ENCODE measurements around the gene TXNDC16. TPM values are rescaled to one million over a fixed set of nuclear protein-coding genes. Genes with fewer than 3 reads are reported as not detected.

The TXNDC16 gene
- total and polyA plus RNA-seq, 2 donors (not counting 3 experiments of a cell fraction or from before 2014, with no cell fraction given), result 2.3 to 4.5 TPM

DNA sequence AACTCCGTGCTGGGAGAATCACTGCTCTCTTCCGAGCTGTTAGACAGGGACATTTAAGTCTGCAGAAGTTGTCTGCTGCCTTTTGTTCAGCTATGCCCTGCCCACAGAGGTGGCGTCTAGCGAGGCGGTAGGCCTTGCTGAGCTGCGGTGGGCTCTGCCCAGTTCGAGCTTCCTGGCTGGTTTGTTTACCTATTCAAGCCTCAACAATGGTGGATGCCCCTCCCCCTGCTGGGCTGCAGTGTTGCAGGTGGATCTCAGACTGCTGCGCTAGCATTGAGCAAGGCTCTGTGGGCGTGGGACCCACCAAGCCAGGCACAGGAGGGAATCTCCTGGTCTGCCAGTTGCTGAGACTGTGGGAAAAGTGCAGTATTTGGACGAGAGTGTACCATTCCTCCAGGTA is 44.0 kb upstream of the TXNDC16 start:
- intact Hi-C loops (cut with micrococcal nuclease), result no loop called here
- POLR2A ChIA-PET, result no interaction called here
- Histone ChIP-seq H3K9me1 (replicated peaks; ENCODE audit: control insufficient read depth, extremely low read depth, insufficient read depth, low read length) (no peaks in the 10 kb centered on the region), H2AFZ (ENCODE audit: low read depth, low read length) (no peak overlapping the region), H3K4me2 (ENCODE audit: insufficient read depth, low read length) (no peak overlapping the region), H3K4me3 (replicated peaks in 1 of 3; ENCODE audit: insufficient read depth in 1 of 3, low read depth in 1 of 3, low read length in 3 of 3) (no peak overlapping the region), H3K4me1 (ENCODE audit: control insufficient read depth, extremely low read depth, insufficient read depth, low read length) (no peaks in the 10 kb centered on the region), H3K36me3 (ENCODE audit: control insufficient read depth in 2 of 2, extremely low read depth in 1 of 2, insufficient read depth in 2 of 2, low read length in 2 of 2) (no peaks in the 10 kb centered on the region), H3K27me3 (ENCODE audit: control insufficient read depth in 2 of 2, insufficient read depth in 2 of 2, low read length in 2 of 2) (no peaks in the 10 kb centered on the region), H3K9ac (replicated peaks; ENCODE audit: extremely low read depth, insufficient read depth, low read length) (no peak overlapping the region), H3K27ac (ENCODE audit: insufficient read depth, low read depth, low read length) (no peak overlapping the region), H3K9me3 (replicated peaks; ENCODE audit: control insufficient read depth, insufficient read depth, low read length) (no peaks in the 10 kb centered on the region), H4K20me1 (replicated peaks; ENCODE audit: control insufficient read depth, extremely low read depth, insufficient read depth, low read length) (no peaks in the 10 kb centered on the region), H3K79me2 (ENCODE audit: control insufficient read depth, insufficient read depth, low read length) (no peaks in the 10 kb centered on the region)
- DNase-seq (ENCODE audit: low read depth, low spot score), result no peak
- TF ChIP-seq POLR2A (IDR thresholded peaks at IDR 0.05; ENCODE audit: low read depth, low read length), result no peak
- TF ChIP-seq GATA2 (IDR thresholded peaks at IDR 0.05; ENCODE audit: insufficient read depth, insufficient read length, low read depth, low read length), result no peak
- no peak for TF ChIP-seq JUN (IDR thresholded peaks at IDR 0.05; ENCODE audit: borderline replicate concordance, insufficient read depth, insufficient read length, low read depth)
- no peak for TF ChIP-seq FOS (IDR thresholded peaks at IDR 0.05; ENCODE audit: borderline replicate concordance, insufficient read depth, low read length)
- dilution Hi-C loops (cut with MboI; ENCODE audit: extremely low pct_ligation_motif_present, low sequenced_read_pairs), result no loop called here
- CTCF ChIA-PET, result no interaction called here
- no TSS peak for BruUV-seq (replicated peaks)
- FAIRE-seq, result no peak

- Histone ChIP-seq H3K36me3 (ENCODE audit: control insufficient read depth in 2 of 2, extremely low read depth in 1 of 2, insufficient read depth in 2 of 2, low read length in 2 of 2) (no peaks in the 10 kb centered on the region), H3K4me2 (ENCODE audit: insufficient read depth, low read length) (no peak overlapping the region), H2AFZ (ENCODE audit: low read depth, low read length) (no peak overlapping the region), H3K79me2 (ENCODE audit: control insufficient read depth, insufficient read depth, low read length) (no peaks in the 10 kb centered on the region), H4K20me1 (replicated peaks; ENCODE audit: control insufficient read depth, extremely low read depth, insufficient read depth, low read length) (no peaks in the 10 kb centered on the region), H3K4me1 (ENCODE audit: control insufficient read depth, extremely low read depth, insufficient read depth, low read length) (no peaks in the 10 kb centered on the region), H3K9me1 (replicated peaks; ENCODE audit: control insufficient read depth, extremely low read depth, insufficient read depth, low read length) (no peaks in the 10 kb centered on the region), H3K27me3 (ENCODE audit: control insufficient read depth in 2 of 2, insufficient read depth in 2 of 2, low read length in 2 of 2) (no peaks in the 10 kb centered on the region), H3K4me3 (replicated peaks in 1 of 3; ENCODE audit: insufficient read depth in 1 of 3, low read depth in 1 of 3, low read length in 3 of 3) (no peak overlapping the region), H3K9me3 (replicated peaks; ENCODE audit: control insufficient read depth, insufficient read depth, low read length) (no peaks in the 10 kb centered on the region), H3K9ac (replicated peaks; ENCODE audit: extremely low read depth, insufficient read depth, low read length) (no peak overlapping the region), H3K27ac (ENCODE audit: insufficient read depth, low read depth, low read length) (no peak overlapping the region)
- TF ChIP-seq GATA2 (IDR thresholded peaks at IDR 0.05; ENCODE audit: insufficient read depth, insufficient read length, low read depth, low read length), result no peak
- TF ChIP-seq JUN (IDR thresholded peaks at IDR 0.05; ENCODE audit: borderline replicate concordance, insufficient read depth, insufficient read length, low read depth), result no peak
- no peak for TF ChIP-seq FOS (IDR thresholded peaks at IDR 0.05; ENCODE audit: borderline replicate concordance, insufficient read depth, low read length)
- no peak for TF ChIP-seq MYC (IDR thresholded peaks at IDR 0.05; ENCODE audit: low read depth, low read length)
- TF ChIP-seq MAX (IDR thresholded peaks at IDR 0.05; ENCODE audit: insufficient read depth, insufficient read length), result no peak
- no peak for TF ChIP-seq POLR2A (IDR thresholded peaks at IDR 0.05; ENCODE audit: low read depth, low read length)
- TF ChIP-seq EZH2 (IDR thresholded peaks at IDR 0.05; ENCODE audit: borderline replicate concordance, low read depth, low read length, severe bottlenecking), result no peak
- no peak for TF ChIP-seq POLR2AphosphoS5 (IDR thresholded peaks at IDR 0.05; ENCODE audit: insufficient read depth, low read depth, low read length)
- ChIA-PET CTCF (interaction anchor here (1.2 kb wide), 1 partner anchor 11 kb away, joined by 5 read pairs; no protein-coding TSS in a partner anchor), POLR2A (no interaction called here)
- FAIRE-seq, result no peak
- DNase-seq (ENCODE audit: low read depth, low spot score), result no peak
- intact Hi-C loops (cut with micrococcal nuclease), result no loop called here
- dilution Hi-C loops (cut with MboI; ENCODE audit: extremely low pct_ligation_motif_present, low sequenced_read_pairs), result no loop called here
- no TSS peak for BruUV-seq (replicated peaks)
Observed at GRCh38 chr14:52590318-52590717, 38.0 kb upstream of the TXNDC16 start.
